Activated CD8-positive, alpha-beta memory T cell treated with anti-CD3 and anti-CD28 coated beads, Interleukin-2, amount 50 U/mL, for 4 hours (primary cell): Measurements from ENCODE around the gene ADA.

ENCODE experiments used
- DNase-seq: peaks from one replicate; pipeline ENCODE4 v3.0.0-alpha.2; 2020

Gene ADA

DNA sequence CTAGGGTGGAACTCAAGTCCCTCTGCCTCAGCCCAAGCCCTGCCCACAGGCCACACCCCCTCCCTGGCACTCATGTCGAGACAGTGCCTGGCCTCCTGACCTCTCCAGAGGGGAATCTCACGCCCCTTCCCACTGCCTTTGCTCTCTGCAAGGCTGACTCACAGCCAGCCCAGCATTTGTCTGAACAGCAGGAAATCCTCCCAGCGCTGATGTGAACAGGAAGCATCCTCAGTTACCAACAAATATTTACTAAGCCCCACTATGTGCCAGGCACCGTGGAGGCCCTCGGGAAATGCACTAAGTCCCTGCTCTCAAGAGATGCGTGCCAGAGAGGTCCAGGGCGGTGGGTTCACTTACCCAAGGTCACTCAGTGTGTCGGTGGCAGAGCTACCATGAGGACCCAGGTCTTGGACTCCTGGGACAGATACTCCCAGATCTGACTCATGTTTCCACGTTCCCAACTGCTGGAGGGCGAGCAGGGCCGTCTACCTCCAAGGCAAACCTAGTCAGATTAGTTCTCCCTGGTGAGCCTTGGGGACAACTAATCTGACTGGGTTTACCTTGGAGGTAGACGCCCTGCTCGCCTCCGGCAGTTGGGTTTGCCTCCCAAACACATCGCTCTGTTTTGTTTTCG is 7.8 kb downstream of the ADA start:
- DNase-seq = peak; percentile 34

DNA sequence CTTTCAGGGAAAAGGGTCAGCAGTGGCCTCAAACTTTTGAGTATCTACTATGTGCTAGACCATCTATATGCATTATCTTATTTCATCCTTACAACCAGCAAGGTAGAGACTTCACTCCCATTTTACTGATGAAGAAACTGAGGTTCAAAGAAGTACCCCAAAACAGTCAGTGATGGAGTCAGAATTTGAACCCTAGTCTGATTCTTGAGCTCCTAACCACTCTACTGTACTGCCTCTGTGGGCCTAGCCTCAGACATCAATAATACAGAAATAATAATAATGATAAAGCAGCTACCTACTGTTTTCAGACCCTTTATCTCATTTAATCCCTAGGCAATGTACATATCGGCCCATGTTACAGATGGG is 8.4 kb downstream of the ADA start:
- DNase-seq = no peak

DNA sequence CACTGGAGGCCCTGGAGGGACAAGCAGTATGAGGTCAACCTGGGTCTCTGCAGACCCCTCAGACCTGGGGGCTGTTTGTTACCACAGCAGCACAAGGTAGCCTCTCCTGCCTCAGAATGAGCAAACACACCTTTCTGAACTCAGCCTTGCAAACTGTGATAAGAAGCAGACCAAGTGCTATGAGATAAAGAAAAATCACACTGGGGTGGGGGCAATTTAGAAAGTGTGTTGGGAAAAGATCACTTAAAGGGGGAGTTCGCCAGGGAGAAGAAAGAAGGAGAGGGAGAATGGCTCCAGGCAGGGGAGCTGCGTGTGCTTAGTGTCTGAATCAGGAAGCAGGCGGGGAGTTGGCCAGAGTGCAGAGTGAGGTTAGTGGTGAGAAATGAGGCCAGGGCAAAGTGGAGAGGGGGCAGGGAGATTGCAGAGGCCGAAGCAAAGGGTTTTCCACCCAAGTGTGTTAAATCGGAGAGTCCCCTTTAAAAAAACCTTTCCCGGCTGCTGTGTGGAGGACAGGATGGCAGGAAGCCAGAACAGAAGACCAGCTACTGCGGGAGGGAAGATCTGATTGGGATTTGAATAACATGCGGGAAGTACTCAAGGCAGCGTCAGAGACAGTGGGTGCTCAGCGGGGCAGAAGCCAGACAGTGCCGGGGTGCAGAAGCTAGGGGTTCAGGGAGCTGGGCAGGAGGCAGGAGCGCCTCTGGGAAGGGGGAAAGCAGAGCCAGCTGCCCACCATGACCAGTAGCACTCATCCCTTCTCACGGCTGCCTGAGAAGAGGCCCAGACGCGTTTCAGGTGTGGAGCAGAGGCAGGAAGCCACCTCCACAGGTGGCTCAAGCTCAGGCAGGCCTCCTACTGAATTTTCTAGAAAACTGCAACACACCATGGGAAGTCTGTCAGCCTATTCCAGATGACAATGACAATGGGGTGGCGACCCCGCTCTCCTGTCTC is 9.0 kb downstream of the ADA start:
- DNase-seq = no peak

DNA sequence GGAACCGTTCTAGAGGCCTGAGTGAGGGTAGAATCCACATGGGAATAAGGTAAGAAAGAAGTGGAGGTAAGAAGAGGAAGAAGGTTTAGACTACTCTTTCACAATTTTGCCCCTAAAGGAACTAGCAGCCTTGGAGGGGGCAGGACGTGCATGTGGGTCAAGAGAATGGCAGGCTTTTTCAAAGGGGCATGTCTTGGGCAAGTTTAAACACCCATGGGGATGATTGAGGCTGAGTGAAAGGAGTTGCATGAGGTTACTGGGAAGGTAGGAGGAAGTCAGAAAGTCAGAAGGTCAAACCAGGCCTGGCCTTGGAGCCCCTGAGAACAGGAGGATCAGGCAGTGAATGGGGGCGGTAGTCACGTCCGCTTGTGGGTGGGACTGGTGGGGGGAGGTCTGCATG is 10.2 kb downstream of the ADA start:
- DNase-seq = no peak

DNA sequence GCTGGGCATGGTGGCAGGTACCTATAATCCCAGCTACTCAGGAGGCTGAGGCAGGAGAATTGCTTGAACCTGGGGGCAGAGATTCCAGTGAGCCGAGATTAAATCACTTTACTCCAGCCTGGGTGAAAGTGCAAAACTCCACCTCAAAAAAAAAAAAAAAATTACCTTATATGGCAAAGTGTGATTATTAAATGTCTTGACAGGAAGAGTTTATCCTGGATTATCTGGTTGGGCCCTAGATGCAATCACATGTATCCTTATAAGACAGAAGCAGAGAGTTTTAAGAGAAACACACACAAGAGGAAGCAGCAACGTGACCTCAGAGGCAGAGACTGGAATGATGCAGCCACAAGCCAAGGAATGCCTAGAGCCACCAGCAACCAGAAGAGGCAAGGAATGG is 11.0 kb downstream of the ADA start:
- DNase-seq = no peak

DNA sequence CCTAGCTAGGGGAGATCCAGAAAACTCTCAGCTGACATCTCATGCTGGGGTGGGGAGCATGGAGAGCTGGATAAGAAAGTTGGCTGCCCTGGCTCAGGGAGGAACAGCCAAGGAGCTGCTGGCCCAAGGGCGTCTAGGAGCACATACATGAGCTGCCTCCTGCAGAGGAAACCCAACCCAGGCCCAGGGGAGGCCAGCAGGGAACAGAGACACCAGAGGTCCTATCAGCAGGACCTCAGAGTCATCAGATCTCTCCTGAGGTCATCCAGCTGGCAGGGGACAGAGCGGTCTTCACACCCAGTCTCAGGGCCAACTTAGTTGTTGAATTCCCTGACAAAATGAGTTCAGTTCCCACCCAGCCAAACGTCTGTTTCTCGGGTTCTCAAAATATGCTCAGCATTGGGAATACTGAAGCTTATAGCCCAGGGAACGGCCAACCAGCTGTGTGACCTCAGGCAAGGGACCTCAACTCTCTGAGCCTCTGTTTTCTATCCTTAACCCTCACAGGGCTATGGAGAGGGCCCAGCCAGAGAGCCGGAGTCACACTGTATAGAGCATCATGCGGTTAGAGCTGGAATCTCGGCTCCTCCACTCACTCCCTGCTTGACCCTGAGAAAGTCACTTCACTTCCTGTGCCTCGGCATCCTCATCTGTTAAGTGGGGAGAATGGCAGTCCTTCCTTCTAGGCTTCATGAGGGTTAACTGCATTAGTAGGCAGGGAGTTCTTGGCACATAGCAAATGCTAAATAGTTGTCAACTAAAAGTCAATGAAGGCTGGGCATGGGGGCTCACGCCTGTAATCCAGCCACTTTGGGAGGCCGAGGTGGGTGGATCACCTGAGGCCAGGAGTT is 13.8 kb downstream of the ADA start:
- DNase-seq = no peak

DNA sequence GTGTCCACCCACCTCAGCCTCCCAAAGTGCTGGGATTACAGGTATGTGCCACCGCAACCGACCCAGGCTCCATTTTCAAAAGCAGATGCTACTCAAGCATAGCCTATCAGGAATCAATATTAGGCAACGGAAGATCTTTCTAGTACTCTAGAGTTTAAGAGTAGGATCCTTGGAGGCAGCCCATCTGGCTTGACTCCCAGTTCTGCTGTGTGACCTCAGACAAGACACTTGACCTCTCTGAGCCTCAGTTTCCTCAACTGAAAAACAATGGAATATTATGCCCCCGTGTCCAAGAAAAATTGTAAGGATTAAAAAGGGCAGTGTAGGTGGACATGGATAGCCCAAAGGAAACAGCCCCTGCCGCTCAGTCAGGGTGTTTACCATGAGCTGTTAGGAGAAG is 14.5 kb downstream of the ADA start:
- DNase-seq = no peak

DNA sequence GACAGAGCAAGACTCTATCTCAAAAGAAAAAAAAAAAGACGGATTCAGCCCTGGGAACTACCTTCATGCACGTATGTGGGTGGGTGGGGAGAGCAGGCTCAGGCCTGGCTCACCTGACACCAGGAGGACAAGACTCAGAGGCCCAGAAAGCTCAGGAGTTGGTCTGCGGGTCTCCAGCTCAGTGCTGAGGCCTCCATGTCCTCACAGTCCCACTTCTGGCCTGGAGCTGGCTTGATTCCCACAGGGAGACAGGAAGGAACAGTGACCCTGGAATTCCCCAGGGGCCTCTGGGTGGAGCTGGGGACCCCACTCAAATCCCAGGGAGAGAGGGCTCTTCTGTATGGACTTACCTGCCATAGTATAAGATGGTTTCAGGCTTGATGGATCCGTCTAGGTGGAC is 15.6 kb downstream of the ADA start:
- DNase-seq = no peak

DNA sequence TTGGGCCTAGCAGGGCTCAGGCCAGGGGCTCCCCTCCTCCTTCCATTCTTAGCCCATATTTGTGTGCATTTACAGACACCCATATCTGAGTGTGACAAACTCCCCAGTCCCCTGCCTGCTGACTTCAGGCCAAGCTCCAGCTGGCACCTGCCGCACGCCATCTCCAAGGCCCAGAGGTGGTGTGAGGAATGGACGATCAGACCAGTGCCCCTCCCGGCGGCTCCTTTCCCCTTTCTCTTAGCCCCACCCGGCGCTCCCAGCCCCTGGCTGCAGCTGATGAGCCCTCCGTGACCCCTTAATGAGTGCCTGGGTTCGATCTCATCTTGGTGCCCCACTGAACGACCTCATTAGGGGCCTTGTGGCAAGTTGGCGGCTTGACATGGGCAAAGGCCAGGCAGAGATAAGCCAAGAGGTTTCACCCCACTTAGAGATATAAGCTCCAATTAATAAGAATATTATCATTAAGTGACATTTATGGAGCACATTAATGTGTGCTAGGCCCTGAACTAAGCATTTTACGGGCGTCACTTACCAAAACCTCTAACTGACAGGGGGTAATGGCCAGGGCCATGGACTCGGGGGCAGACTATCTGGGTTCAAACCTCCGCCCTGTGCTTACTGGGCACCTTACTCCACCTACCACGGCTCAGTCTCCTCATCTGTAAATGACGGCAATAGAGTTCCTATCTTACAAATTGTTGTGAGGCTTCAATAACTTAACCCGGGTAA is 17.5 kb downstream of the ADA start:
- DNase-seq = no peak

DNA sequence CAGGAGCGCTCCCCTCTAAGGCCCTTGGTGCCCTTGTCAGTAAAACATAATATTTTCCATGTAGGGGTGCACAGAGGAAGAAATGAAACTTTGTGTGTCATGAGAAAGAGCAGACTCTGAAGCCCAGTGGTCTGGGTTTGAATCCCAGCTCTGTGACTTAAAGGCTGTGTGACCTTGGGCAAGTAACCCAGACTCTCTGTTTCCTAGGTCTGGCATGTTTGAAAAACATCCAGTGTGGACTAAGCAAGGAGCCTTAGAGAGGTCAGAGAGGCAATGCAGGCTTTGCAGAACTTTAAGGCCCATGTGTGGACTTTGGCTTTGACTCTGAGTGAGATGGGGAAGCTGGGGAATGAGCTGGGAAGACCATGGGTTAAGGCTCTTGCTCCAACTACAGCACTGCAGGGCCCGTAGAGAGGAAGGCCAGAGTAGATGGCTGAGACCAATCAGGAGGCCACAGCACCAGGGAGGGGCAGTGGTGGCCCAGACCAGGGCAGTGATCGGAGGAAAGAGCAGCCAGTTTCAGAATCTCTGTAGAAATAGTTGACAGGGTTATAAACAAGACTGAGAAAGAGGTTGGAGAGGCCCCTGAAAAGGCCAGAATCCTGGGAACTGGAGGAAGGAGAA is 18.2 kb downstream of the ADA start:
- DNase-seq = no peak

DNA sequence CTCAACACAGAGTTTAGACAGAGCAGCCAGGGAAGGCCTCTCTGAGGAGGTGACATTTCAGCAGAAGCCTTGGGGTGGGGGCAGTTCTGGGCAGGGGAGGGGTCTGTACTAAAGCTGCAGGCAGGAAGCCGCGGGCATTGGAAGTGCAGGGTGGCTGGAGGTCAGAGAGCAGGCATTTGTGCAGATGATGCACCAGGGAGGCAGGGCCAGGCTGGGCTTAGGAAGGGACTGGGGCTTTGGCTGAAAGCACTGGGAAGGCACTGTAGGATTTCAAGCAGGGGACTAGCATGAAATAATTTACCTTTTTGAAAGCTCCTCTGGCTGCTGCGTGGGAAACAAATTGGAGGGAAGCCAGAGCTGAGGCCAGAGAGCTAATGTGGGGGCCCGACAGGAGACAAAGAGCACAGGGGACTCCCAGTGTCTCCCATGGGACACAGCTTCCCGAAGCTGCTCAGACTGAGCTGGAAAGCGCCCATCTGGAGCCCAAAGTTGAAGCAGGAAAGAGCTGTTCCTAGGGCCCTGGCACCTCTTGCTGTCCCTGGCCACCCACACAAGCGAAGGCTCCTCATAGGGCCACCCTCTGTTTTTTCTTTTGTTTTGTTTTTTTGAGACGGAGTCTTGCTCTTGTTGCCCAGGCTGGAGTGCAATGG is 19.3 kb downstream of the ADA start:
- no peak for DNase-seq

DNA sequence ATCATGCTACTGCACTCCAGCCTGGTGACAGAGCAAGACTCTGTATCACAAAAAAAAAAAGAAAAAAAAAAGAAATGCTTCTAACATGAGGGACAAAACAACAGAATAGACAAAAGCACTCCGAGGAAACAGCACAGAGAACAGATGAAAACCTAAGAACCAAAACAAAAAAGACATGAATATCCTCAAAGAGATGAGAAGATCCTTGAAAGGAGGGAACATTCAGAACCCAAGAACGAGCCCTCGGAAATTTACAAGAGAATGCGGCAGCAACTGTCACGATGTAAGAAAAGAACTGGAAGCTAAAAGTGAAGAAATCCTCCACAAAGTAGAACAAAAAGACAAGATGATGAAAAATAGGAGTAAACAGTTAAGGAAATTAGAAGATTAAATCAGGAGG is 21.2 kb downstream of the ADA start:
- DNase-seq = no peak

DNA sequence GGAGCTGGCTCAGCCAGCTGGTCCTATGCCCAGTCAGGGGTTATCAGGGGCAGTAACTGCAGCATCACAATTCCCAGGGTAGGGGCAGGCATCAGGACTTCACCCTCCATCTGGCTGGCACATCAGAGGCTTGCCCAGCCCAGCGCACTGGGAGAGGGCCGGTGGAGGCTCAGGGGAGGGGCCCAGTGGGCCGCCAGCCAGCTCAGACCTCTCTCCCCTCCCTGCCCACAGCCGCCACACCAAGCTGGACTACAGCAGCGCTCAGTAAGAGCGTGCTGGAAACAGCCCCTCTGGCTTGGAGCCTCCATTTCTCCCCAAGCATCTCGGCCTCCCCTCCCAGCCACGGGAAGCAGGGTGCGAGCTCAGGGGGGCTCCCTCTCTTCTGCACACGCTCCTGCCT is 22.0 kb downstream of the ADA start:
- DNase-seq = no peak

DNA sequence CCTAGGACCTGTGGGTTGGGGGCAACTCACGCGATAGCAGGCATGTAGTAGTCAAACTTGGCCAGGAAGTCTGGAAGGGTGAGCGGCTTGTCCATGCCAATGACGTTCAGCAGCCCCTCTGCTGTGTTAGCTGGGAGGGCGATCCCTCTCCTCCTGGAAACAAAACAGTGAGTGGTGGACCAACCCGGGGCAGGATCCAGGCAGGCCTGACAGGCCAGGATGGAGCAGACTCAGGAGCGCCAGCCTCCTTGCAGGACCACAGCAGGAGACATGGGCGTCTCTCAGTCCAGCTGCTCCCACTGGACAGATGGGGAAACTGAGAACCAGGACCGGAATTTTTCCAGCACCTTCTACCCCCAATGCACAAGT is 22.5 kb downstream of the ADA start:
- DNase-seq = no peak

DNA sequence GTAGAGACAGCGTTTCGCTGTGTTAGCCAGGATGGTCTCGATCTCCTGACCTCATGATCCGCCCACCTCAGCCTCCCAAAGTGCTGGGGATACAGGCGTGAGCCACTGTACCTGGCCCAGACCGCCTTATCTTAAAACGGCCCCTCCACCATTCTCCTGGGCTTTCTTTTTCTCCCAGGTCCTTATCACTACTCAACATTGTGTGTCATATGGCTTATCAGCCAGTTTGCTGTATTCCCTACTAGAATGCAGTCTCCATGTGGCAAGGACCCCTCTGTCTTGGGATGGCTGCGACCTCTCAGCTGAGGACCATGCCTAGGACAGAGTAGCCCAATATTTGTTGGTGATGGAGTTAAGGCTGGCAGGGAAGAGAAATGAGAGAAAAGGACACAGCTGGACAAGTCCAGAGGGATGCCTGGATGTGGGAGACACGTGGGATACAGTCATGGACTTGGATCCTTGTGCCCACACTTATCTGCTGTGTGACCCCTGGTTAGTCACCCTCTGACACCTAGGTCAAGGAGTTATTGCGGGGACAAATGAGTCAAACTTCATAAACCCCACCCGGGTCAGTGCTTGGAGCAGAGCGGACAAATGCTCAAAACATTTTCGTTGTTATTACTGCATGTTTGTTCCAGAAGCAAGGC is 24.0 kb downstream of the ADA start:
- no peak for DNase-seq

DNA sequence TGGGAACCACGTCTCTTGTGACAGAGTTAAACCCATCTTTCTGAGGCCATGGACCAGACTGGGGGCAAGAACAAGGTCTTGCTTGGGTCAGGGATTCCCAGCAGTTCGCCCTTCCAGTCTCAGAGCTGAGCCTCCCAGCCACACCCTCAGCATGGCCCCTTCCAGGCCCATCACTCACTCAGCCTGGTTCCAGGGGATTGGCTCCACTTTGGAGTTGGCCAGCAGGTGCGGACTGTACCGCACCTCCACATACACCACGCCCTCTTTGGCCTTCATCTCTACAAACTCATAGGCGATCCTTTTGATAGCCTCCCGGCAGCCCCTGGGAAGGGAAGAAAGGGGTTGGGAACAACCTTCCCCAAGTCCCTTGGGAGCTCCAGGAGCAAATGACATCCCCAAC is 25.2 kb downstream of the ADA start:
- no peak for DNase-seq

DNA sequence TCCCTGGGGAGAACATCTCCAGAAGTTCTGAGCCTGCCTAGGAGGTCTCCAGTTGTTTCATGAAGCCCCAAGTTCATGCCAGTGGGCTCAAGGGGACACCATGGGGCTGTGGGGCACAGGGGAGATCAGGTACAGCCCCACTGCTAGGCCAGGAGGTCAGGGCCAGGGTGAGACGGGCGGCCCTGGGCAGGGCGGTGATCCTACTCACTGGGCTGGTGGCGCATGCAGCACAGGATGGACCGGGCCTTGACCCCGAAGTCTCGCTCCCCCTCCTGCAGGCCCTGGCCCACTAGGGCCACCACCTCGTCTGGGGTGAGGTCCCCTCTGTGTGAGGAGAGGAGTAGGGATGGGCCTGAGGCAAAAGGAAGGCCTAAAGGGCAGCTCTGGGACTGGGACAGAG is 26.1 kb downstream of the ADA start:
- no peak for DNase-seq

DNA sequence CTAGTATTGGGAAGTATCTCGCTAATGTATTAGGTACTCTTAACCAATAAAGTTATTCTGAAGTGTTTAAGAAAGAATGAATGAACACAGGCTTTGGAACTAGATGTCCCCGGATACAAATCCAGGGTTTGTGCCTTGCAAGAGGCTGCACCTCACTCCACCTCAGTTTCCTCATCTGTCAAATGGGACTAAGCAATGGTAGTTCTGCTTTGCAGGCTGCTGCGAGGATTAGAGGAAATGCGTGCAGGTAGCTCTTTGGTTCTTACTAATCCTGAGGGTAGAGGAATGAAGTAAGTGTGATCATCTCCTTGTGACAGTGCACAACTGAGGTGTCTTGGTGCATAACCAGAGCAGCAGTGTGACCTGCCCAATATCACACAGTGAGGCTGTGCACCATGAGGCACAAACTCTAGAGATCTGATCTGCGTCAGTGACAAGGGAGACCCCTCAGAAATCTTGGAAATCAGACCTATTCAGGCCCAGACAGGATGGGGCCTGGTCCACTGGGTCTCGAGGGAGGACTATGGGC is 26.7 kb downstream of the ADA start:
- no peak for DNase-seq

DNA sequence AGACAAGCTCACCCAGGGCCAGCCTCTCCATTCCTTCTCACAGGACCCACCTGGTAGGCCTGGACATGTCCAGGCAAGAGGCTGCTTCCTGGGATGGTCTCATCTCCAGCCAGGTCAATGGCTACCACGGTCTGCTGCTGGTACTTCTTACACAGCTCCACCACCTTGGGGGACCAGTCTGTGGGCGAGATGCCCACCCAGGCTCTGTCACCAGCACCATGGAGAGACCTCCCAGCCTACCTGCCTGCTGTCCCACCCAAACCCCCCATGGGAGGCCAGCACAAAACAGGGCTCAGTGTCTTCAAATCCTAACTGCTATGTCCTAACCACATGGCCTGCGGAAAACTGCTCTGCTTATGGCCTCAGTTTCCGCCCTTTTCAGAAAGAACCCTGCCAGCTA is 27.3 kb downstream of the ADA start:
- no peak for DNase-seq

DNA sequence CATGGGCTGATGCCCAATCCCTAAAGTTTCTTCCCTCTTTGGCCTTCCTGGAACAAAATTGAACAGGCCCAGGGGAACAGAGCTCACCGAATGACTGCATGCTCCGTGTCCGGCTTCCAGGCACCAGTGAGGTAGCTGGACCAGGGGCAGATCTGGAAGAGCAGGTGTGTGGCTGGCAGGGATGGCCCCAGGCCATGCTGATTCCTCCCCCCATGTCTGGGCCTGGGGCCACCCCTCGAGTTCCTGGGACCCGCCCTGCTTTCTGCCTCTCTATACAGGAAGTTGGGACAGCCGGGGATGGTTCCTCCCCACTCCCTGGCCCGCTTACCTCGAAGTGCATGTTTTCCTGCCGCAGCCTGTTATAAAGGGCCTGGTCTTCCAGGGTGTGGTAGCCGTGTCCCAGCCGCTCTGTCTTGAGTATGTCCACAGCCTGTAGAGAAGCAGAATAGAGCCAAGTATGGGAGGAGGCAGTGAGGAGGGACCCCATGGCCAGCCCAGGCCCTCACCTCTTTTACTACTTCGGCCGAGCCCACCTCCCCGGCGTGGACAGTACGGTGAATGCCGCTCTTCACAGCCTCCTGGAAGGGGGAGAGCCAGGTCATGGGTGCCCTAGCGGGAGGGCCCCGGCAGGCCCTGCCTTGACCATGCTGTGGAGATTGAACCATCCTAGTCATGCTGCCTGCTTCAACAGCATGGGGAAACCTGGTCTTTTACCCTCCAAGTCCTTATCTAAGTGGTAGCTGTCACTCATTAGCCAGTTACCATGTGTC is 28.8 kb downstream of the ADA start:
- DNase-seq = no peak
